Activated naive CD8-positive, alpha-beta T cell treated with anti-CD3 and anti-CD28 coated beads, Interleukin-2, amount 50 U/mL, for 16 hours (primary cell): Measurements from ENCODE around the gene SLC7A7.
"Not testable (repeated sequence)": the region's sequence is repeated elsewhere in the genome, so short reads cannot be mapped to it uniquely, and the experiment has no call there.

Experiments
- DNase-seq: peaks from one replicate; pipeline ENCODE4 v3.0.0-alpha.2; 2020; ENCODE audit warnings: low read depth, low spot score

SLC7A7 gene

GRCh38 chr14:22844221-22845102, 29.2 kb upstream of the SLC7A7 start:
- DNase-seq, result no peak

- no peak for DNase-seq
These were observed 28.1 kb upstream of the SLC7A7 start for GRCh38 chr14:22843123-22843925.

GRCh38 chr14:22842211-22843122, 27.2 kb upstream of the SLC7A7 start:
- no peak for DNase-seq

GRCh38 chr14:22841769-22842168, 26.5 kb upstream of the SLC7A7 start:
- no peak for DNase-seq

- no peak for DNase-seq
These were observed 26.1 kb upstream of the SLC7A7 start for GRCh38 chr14:22841311-22841710.

GRCh38 chr14:22839159-22839779, 24.0 kb upstream of the SLC7A7 start:
- no peak for DNase-seq

GRCh38 chr14:22838631-22839041, 23.4 kb upstream of the SLC7A7 start:
- no peak for DNase-seq

- no peak for DNase-seq
These were observed 22.7 kb upstream of the SLC7A7 start for GRCh38 chr14:22837750-22838538.

GRCh38 chr14:22837114-22837749, 22.0 kb upstream of the SLC7A7 start:
- no peak for DNase-seq

- DNase-seq, result no peak
These were observed 21.3 kb upstream of the SLC7A7 start, which contains the start of gene MMP14 for GRCh38 chr14:22836301-22837113. TSS of gene MMP14 (plus strand) at chr14:22836585. CDS start at chr14:22836818, 233 bp downstream.

GRCh38 chr14:22835505-22835904, 20.3 kb upstream of the SLC7A7 start:
- DNase-seq, result no peak

- DNase-seq, result no peak
These were observed 15.3 kb upstream of the SLC7A7 start for GRCh38 chr14:22830443-22831010.

- DNase-seq, result peak; percentile 83
These were observed 14.6 kb upstream of the SLC7A7 start, which contains the start of gene MRPL52 for GRCh38 chr14:22829661-22830442. TSS of gene MRPL52 (plus strand) at chr14:22829887. CDS start at chr14:22829913, 26 bp downstream.

- not testable (repeated sequence) for DNase-seq
These were observed 13.9 kb upstream of the SLC7A7 start for GRCh38 chr14:22829076-22829660.

GRCh38 chr14:22824711-22825359, 9.6 kb upstream of the SLC7A7 start:
- no peak for DNase-seq

- peak; percentile 35 for DNase-seq
These were observed 7.4 kb upstream of the SLC7A7 start for GRCh38 chr14:22822571-22823098.
